ENCODE data around the gene IGFL2.

Gene IGFL2

DNA sequence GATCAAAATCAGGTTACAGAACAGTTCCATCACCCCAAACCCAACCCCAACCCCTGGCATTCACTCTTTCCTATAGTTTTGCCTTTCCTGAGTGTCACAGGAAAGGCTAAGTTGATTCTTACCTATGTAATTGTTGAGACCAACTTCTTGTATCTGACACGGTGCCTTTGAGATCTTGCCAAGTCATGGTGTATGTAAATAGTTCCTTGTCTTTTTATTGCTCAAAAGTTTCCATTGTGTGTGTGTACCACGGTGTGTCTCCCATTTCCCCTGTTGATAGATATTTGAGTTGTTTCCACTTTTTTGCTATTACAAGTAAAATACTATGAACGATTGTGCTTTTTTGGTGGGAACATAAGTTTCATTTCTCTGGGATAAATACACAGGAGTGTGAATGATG is 3.3 kb upstream of the IGFL2 start:
- Histone ChIP-seq H3K79me2 (no peaks in the 10 kb centered on the region), H2AFZ (no peak overlapping the region), H3K36me3 (ENCODE audit: control insufficient read depth, insufficient read depth, low read length) (no peaks in the 10 kb centered on the region), H3K27me3 (ENCODE audit: control insufficient read depth, insufficient read depth, low read length) (no peaks in the 10 kb centered on the region), H3K27ac (no peak overlapping the region), H3K4me3 (ENCODE audit: low read depth, low read length) (no peak overlapping the region), H3K4me2 (ENCODE audit: low read length) (no peak overlapping the region), H3K9ac (no peak overlapping the region), H3K9me3 (ENCODE audit: control insufficient read depth, low read length) (no peaks in the 10 kb centered on the region), H3K4me1 (no peaks in the 10 kb centered on the region)
- TF ChIP-seq, protein P1, sequence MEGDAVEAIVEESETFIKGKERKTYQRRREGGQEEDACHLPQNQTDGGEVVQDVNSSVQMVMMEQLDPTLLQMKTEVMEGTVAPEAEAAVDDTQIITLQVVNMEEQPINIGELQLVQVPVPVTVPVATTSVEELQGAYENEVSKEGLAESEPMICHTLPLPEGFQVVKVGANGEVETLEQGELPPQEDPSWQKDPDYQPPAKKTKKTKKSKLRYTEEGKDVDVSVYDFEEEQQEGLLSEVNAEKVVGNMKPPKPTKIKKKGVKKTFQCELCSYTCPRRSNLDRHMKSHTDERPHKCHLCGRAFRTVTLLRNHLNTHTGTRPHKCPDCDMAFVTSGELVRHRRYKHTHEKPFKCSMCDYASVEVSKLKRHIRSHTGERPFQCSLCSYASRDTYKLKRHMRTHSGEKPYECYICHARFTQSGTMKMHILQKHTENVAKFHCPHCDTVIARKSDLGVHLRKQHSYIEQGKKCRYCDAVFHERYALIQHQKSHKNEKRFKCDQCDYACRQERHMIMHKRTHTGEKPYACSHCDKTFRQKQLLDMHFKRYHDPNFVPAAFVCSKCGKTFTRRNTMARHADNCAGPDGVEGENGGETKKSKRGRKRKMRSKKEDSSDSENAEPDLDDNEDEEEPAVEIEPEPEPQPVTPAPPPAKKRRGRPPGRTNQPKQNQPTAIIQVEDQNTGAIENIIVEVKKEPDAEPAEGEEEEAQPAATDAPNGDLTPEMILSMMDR (IDR thresholded peaks at IDR 0.05), result no peak

GRCh38 chr19:46147166-46147740 is 785 bp upstream of the IGFL2 start:
- Histone ChIP-seq H3K9ac (no peak overlapping the region), H3K36me3 (ENCODE audit: control insufficient read depth, insufficient read depth, low read length) (no peaks in the 10 kb centered on the region), H3K4me1 (no peaks in the 10 kb centered on the region), H2AFZ (no peak overlapping the region), H3K4me3 (ENCODE audit: low read depth, low read length) (no peak overlapping the region), H3K27ac (no peak overlapping the region), H3K4me2 (ENCODE audit: low read length) (no peak overlapping the region), H3K27me3 (ENCODE audit: control insufficient read depth, insufficient read depth, low read length) (no peaks in the 10 kb centered on the region), H3K79me2 (no peaks in the 10 kb centered on the region), H3K9me3 (ENCODE audit: control insufficient read depth, low read length) (no peaks in the 10 kb centered on the region)
- TF ChIP-seq, protein P1 (IDR thresholded peaks at IDR 0.05), result no peak

GRCh38 chr19:46150606-46151005 is 2.6 kb downstream of the IGFL2 start:
- H3K27me3 ChIP-seq (ENCODE audit: control insufficient read depth, insufficient read depth, low read length), result no peaks in the 10 kb centered on the region
- no peak overlapping the region for H2AFZ ChIP-seq
- TF ChIP-seq, protein P1 (IDR thresholded peaks at IDR 0.05), result no peak
- H3K4me3 ChIP-seq (ENCODE audit: low read depth, low read length), result no peak overlapping the region
- no peaks in the 10 kb centered on the region for H3K4me1 ChIP-seq
- H3K27ac ChIP-seq, result no peak overlapping the region
- no peak overlapping the region for H3K4me2 ChIP-seq (ENCODE audit: low read length)
- no peaks in the 10 kb centered on the region for H3K9me3 ChIP-seq (ENCODE audit: control insufficient read depth, low read length)
- no peaks in the 10 kb centered on the region for H3K79me2 ChIP-seq
- H3K36me3 ChIP-seq (ENCODE audit: control insufficient read depth, insufficient read depth, low read length), result no peaks in the 10 kb centered on the region
- no peak overlapping the region for H3K9ac ChIP-seq

DNA sequence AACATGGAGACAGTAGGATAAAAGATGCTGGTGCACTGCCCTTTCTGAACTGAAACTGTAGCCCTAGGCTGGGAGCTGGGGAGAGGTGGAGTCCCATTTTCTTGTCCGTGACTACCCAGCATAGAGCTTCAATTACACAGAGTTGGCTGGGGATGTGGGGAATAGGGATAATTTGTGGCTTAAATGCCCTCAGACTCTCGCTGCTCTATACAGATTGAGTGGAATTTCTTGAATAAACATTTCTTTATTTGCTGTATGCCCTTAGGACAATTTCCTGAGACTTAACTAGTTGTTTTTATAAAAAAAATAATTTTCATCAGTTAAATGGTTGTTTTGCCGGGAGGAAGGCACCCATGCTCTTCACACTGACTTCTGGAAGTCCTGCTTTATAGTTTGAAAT is 7.2 kb downstream of the IGFL2 start:
- H3K9ac ChIP-seq, result no peak overlapping the region
- H3K9me3 ChIP-seq (ENCODE audit: control insufficient read depth, low read length), result no peaks in the 10 kb centered on the region
- H2AFZ ChIP-seq, result no peak overlapping the region
- H3K79me2 ChIP-seq, result no peaks in the 10 kb centered on the region
- no peaks in the 10 kb centered on the region for H3K27me3 ChIP-seq (ENCODE audit: control insufficient read depth, insufficient read depth, low read length)
- no peak overlapping the region for H3K4me3 ChIP-seq (ENCODE audit: low read depth, low read length)
- H3K4me1 ChIP-seq, result no peaks in the 10 kb centered on the region
- TF ChIP-seq, protein P1 (IDR thresholded peaks at IDR 0.05), result no peak
- H3K27ac ChIP-seq, result no peak overlapping the region
- no peak overlapping the region for H3K4me2 ChIP-seq (ENCODE audit: low read length)
- no peaks in the 10 kb centered on the region for H3K36me3 ChIP-seq (ENCODE audit: control insufficient read depth, insufficient read depth, low read length)

Measured in parathyroid adenoma (tissue), 2 donors.